ENCODE measurements around the gene RHOD. TPM values are rescaled to one million over a fixed set of nuclear protein-coding genes. Genes with fewer than 3 reads are reported as not detected.
A peak's percentile ranks its signal among the peaks of the same experiment; 100 is the strongest.

The RHOD gene
- total and polyA plus RNA-seq, 7 donors: 11.2 to 24.2 (median 14.6) TPM

DNA sequence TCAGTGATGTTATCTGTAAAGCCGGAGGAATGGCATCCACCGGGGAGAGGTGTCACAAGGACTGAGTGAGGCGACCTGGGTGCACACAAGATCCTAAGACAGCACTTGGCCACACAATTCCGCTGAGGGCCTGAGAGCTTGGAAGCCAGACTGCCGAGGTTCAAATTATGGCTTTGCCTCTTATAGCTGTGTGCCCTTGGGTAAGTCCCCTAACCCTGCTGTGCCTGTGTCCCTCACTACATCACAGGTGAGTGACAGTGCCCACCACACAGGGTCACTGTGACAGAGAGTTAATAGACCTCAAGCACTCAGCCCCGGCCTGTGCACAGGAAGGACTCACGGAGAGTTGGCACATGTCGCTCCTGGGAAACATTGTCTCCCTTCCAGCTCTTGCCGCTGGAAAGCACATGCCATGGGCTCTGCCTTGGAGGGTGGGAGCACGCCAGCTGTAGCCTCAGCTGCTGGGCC, 592 bp downstream of the RHOD start:
- intact Hi-C loops (cut with DNase I): no loop called here
- H3K9me3 ChIP-seq: no peaks in the 10 kb centered on the region
- 71 to 81% methylated on average over 10 of the region's 10 CpGs for WGBS, 2 donors
- H3K27me3 ChIP-seq: no peaks in the 10 kb centered on the region
- TF ChIP-seq EP300 (IDR thresholded peaks at IDR 0.05): no peak
- TF ChIP-seq POLR2AphosphoS5 (IDR thresholded peaks at IDR 0.05): no peak
- TF ChIP-seq, protein P1, sequence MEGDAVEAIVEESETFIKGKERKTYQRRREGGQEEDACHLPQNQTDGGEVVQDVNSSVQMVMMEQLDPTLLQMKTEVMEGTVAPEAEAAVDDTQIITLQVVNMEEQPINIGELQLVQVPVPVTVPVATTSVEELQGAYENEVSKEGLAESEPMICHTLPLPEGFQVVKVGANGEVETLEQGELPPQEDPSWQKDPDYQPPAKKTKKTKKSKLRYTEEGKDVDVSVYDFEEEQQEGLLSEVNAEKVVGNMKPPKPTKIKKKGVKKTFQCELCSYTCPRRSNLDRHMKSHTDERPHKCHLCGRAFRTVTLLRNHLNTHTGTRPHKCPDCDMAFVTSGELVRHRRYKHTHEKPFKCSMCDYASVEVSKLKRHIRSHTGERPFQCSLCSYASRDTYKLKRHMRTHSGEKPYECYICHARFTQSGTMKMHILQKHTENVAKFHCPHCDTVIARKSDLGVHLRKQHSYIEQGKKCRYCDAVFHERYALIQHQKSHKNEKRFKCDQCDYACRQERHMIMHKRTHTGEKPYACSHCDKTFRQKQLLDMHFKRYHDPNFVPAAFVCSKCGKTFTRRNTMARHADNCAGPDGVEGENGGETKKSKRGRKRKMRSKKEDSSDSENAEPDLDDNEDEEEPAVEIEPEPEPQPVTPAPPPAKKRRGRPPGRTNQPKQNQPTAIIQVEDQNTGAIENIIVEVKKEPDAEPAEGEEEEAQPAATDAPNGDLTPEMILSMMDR (IDR thresholded peaks at IDR 0.05): no peak
- TF ChIP-seq POLR2A (IDR thresholded peaks at IDR 0.05): no peak
- no peak for DNase-seq
- no peaks in the 10 kb centered on the region for H3K36me3 ChIP-seq
- peak overlapping the region; percentile 62 to 73 (median 64) for H3K27ac ChIP-seq
- peak overlapping the region; percentile 27 to 69 (median 61) for H3K4me3 ChIP-seq
- H3K4me1 ChIP-seq: peaks cover 0 to 24% (median 19%) of the 10 kb centered on the region in 4 donors

DNA sequence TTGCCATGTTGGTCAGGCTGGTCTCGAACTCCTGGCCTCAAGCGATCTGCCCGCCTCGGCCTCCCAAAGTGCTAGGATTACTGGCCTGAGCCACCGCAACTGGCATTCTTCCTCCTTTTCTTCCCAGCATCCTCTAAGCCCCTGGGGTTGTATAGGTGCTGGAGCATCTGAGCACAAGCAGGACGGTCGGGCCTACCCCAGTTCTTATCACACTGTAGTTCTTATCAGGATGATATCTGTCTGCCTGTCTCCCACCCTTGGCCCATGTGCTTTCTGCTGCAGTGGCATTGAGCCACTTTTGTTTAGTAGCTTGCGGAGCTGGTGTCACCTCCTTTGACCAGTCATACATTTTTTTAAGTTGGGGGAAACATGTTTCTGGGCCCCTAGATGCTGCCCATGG, 1.9 kb downstream of the RHOD start:
- DNase-seq: no peak
- no peak overlapping the region for H3K27ac ChIP-seq
- TF ChIP-seq POLR2AphosphoS5 (IDR thresholded peaks at IDR 0.05) (no peak), EP300 (IDR thresholded peaks at IDR 0.05) (no peak), POLR2A (IDR thresholded peaks at IDR 0.05) (no peak)
- TF ChIP-seq, protein P1 (IDR thresholded peaks at IDR 0.05): no peak
- WGBS, 2 donors: 87 to 93% methylated on average over 8 of the region's 8 CpGs
- H3K27me3 ChIP-seq: no peaks in the 10 kb centered on the region
- no peaks in the 10 kb centered on the region for H3K9me3 ChIP-seq
- H3K4me3 ChIP-seq: no peak overlapping the region
- H3K36me3 ChIP-seq: no peaks in the 10 kb centered on the region
- peaks cover 0 to 24% (median 19%) of the 10 kb centered on the region in 4 donors for H3K4me1 ChIP-seq
- intact Hi-C loops (cut with DNase I): no loop called here

DNA sequence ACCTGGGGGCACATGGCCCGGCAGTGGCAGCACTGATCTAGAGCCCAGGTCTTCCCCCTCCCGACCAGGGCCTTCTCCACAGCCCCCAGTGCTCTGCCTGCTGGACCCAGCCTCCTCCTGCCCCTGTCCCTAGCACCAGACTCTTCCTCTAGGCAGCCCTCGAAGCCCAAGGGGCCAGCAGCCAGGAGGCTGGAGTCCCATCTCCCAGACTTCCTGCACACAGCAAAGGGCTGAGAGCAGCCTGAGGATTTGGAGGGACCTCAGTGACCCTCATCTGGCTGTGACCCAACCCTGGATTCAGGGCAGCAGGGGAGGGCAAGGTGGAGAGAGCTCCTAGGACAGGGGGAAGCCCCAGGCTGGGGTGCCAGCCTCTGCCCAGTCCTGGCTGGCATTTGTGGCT, 3.0 kb downstream of the RHOD start:
- no peaks in the 10 kb centered on the region for H3K27me3 ChIP-seq
- WGBS, 2 donors: 81 to 88% methylated on average over 3 of the region's 3 CpGs
- no peaks in the 10 kb centered on the region for H3K36me3 ChIP-seq
- no peaks in the 10 kb centered on the region for H3K9me3 ChIP-seq
- peaks cover 0 to 24% (median 19%) of the 10 kb centered on the region in 4 donors for H3K4me1 ChIP-seq
- H3K4me3 ChIP-seq: no peak overlapping the region
- TF ChIP-seq POLR2AphosphoS5 (IDR thresholded peaks at IDR 0.05): no peak
- TF ChIP-seq, protein P1 (IDR thresholded peaks at IDR 0.05): no peak
- TF ChIP-seq POLR2A (IDR thresholded peaks at IDR 0.05): no peak
- TF ChIP-seq EP300 (IDR thresholded peaks at IDR 0.05): no peak
- no peak overlapping the region for H3K27ac ChIP-seq
- DNase-seq: no peak
- intact Hi-C loops (cut with DNase I): no loop called here

DNA sequence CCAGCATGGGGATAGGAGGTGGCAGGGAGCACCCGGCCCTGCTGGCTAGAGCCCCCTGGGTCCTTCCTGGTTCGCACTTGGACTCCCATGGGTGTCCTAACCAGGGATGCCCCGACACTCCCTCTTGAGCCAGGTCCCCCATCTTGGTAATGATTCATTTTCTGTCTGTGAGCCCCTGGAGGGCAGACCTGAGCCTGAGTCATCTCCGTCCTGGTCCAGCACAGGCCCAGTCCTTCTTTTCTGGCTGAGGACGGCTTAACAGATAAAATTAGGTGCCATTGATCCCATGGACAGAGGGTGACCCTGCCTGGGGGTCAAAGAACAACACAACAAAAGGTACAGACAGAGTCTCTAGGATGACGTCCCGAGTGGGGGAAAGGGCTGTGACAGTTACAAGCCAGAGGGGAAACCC, 3.5 kb downstream of the RHOD start:
- DNase-seq: no peak
- Histone ChIP-seq H3K9me3 (no peaks in the 10 kb centered on the region), H3K4me3 (no peak overlapping the region), H3K27ac (no peak overlapping the region), H3K4me1 (peaks cover 0 to 24% (median 19%) of the 10 kb centered on the region in 4 donors), H3K36me3 (no peaks in the 10 kb centered on the region), H3K27me3 (no peaks in the 10 kb centered on the region)
- intact Hi-C loops (cut with DNase I): no loop called here
- WGBS, 2 donors: 86 to 90% methylated on average over 7 of the region's 7 CpGs
- TF ChIP-seq POLR2A (IDR thresholded peaks at IDR 0.05) (no peak), EP300 (IDR thresholded peaks at IDR 0.05) (no peak), POLR2AphosphoS5 (IDR thresholded peaks at IDR 0.05) (no peak)
- TF ChIP-seq, protein P1 (IDR thresholded peaks at IDR 0.05): no peak

All from sigmoid colon (tissue), 7 donors.